ENCODE results near the gene ERH. TPM values are rescaled to one million over a fixed set of nuclear protein-coding genes. Genes with fewer than 3 reads are reported as not detected.

The ERH gene
- total RNA-seq, 1 donor from 2014 or later = 308 TPM

DNA sequence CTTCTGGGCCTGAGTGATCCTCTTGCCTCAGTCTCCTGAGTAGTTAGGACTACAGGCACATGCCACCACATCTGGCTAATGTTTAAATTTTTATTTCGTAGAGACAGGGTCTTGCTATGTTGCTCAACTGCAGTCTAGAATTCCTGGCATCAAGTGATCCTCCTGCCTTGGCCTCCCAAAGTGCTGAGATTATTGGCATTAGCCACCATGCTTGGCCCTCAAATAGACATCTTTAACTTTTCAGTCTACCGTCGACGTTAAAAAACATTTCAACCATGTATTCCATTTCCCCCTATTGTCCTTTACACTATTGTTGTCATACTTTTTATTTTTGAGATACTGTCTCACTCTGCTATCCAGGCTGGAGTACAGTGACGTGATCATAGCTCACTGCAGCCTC lies 22.4 kb downstream of the ERH start:
- peaks cover 41% of the 10 kb centered on the region for H3K36me3 Mint-ChIP-seq

GRCh38 chr14:69375182-69375581 lies 22.9 kb downstream of the ERH start:
- H3K4me1 Mint-ChIP-seq (ENCODE audit: unreplicated experiment) = no peaks in the 10 kb centered on the region
- H3K27ac Mint-ChIP-seq = no peak overlapping the region
- no peak for DNase-seq (ENCODE audit: extremely low spot score, unreplicated experiment)
- no peak overlapping the region for H3K4me3 Mint-ChIP-seq
- H3K36me3 Mint-ChIP-seq = peaks cover 37% of the 10 kb centered on the region
- TF ChIP-seq CTCF (conservative IDR thresholded peaks at IDR 0.05) = no peak
- H3K27me3 Mint-ChIP-seq = no peaks in the 10 kb centered on the region
- H3K9me3 Mint-ChIP-seq = no peaks in the 10 kb centered on the region

More for the DNA sequence above, 22.4 kb downstream of the ERH start:
- no peak for DNase-seq (ENCODE audit: extremely low spot score, unreplicated experiment)
- H3K4me1 Mint-ChIP-seq (ENCODE audit: unreplicated experiment) = no peaks in the 10 kb centered on the region
- H3K27ac Mint-ChIP-seq = no peak overlapping the region
- H3K4me3 Mint-ChIP-seq = no peak overlapping the region
- no peaks in the 10 kb centered on the region for H3K27me3 Mint-ChIP-seq
- no peak for TF ChIP-seq CTCF (conservative IDR thresholded peaks at IDR 0.05)
- H3K9me3 Mint-ChIP-seq = no peaks in the 10 kb centered on the region

GRCh38 chr14:69374235-69374634 lies 23.9 kb downstream of the ERH start:
- Mint-ChIP-seq H3K4me3 (no peak overlapping the region), H3K27ac (no peak overlapping the region)

DNA sequence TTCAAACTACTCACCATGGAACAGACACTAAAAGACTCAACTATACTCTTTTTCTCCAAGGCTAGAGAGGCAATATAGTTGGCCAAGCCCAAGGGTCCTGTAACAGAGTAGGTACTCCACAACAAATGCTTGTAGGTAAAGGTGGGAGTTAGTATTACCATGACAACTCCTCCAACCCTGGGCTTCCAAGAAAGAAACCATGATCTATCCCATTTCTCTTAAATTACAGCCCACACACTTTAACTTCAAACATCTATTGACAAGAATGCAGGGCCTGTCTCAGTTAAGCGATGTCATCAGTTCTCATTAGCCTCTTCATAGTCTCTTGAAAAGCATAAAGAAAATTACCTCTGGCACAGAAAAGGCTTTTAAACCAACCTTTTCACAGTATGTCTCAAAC lies 25.0 kb downstream of the ERH start:
- H3K4me1 Mint-ChIP-seq (ENCODE audit: unreplicated experiment) = no peaks in the 10 kb centered on the region
- no peaks in the 10 kb centered on the region for H3K9me3 Mint-ChIP-seq
- no peak overlapping the region for H3K27ac Mint-ChIP-seq
- peaks cover 31% of the 10 kb centered on the region for H3K36me3 Mint-ChIP-seq
- no peak overlapping the region for H3K4me3 Mint-ChIP-seq
- no peak for DNase-seq (ENCODE audit: extremely low spot score, unreplicated experiment)
- no peaks in the 10 kb centered on the region for H3K27me3 Mint-ChIP-seq
- no peak for TF ChIP-seq CTCF (conservative IDR thresholded peaks at IDR 0.05)

More at GRCh38 chr14:69374235-69374634, 23.9 kb downstream of the ERH start:
- no peaks in the 10 kb centered on the region for H3K9me3 Mint-ChIP-seq
- no peak for TF ChIP-seq CTCF (conservative IDR thresholded peaks at IDR 0.05)
- H3K36me3 Mint-ChIP-seq = peaks cover 37% of the 10 kb centered on the region
- no peaks in the 10 kb centered on the region for H3K27me3 Mint-ChIP-seq
- no peak for DNase-seq (ENCODE audit: extremely low spot score, unreplicated experiment)
- H3K4me1 Mint-ChIP-seq (ENCODE audit: unreplicated experiment) = no peaks in the 10 kb centered on the region

GRCh38 chr14:69372146-69372545 lies 26.0 kb downstream of the ERH start:
- no peak overlapping the region for H3K27ac Mint-ChIP-seq
- no peaks in the 10 kb centered on the region for H3K4me1 Mint-ChIP-seq (ENCODE audit: unreplicated experiment)
- TF ChIP-seq CTCF (conservative IDR thresholded peaks at IDR 0.05) = no peak
- peaks cover 26% of the 10 kb centered on the region for H3K36me3 Mint-ChIP-seq
- H3K9me3 Mint-ChIP-seq = no peaks in the 10 kb centered on the region
- no peaks in the 10 kb centered on the region for H3K27me3 Mint-ChIP-seq
- DNase-seq (ENCODE audit: extremely low spot score, unreplicated experiment) = no peak
- no peak overlapping the region for H3K4me3 Mint-ChIP-seq

GRCh38 chr14:69370061-69370460 lies 28.0 kb downstream of the ERH start:
- TF ChIP-seq CTCF (conservative IDR thresholded peaks at IDR 0.05) = no peak
- Mint-ChIP-seq H3K27me3 (no peaks in the 10 kb centered on the region), H3K36me3 (peaks cover 7% of the 10 kb centered on the region), H3K27ac (no peak overlapping the region), H3K4me1 (ENCODE audit: unreplicated experiment) (no peaks in the 10 kb centered on the region), H3K9me3 (no peaks in the 10 kb centered on the region), H3K4me3 (no peak overlapping the region)
- DNase-seq (ENCODE audit: extremely low spot score, unreplicated experiment) = no peak

Data from type B pancreatic cell (in vitro differentiated cells).